ENCODE measurements around the gene MSL1.
A peak's percentile ranks its signal among the peaks of the same experiment; 100 is the strongest.
"Not testable (repeated sequence)": the region's sequence is repeated elsewhere in the genome, so short reads cannot be mapped to it uniquely, and the experiment has no call there.

Gene MSL1

GRCh38 chr17:40130352-40131042 lies 8.7 kb downstream of the MSL1 start:
- DNase-seq = no peak

- no peak for DNase-seq
These were observed 12.4 kb downstream of the MSL1 start for GRCh38 chr17:40134184-40134583.

GRCh38 chr17:40135817-40136216 lies 14.0 kb downstream of the MSL1 start:
- DNase-seq = no peak

GRCh38 chr17:40139566-40140058 lies 17.8 kb downstream of the MSL1 start:
- DNase-seq = no peak

DNA sequence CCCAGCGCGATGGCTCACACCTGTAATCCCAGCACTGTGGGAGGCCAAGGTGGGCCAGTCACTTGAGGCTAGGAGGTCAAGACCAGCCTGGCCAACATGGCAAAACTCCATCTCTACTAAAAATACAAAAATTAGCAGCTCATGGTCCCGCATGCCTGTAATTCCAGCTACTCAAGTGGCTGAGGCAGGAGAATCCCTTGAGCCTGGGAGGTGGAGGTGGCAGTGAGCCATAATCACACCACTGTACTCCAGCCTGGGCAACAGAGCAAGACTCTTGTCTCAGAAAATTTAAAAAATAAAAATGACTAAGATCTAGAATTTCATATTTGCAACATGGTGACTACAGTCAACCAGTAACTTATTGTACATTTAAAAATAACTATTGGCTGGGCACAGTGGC lies 21.4 kb downstream of the MSL1 start:
- not testable (repeated sequence) for DNase-seq

- no peak for DNase-seq
These were observed 23.7 kb downstream of the MSL1 start for GRCh38 chr17:40145476-40145875.

- no peak for DNase-seq
These were observed 26.8 kb downstream of the MSL1 start for GRCh38 chr17:40148527-40148926.

DNA sequence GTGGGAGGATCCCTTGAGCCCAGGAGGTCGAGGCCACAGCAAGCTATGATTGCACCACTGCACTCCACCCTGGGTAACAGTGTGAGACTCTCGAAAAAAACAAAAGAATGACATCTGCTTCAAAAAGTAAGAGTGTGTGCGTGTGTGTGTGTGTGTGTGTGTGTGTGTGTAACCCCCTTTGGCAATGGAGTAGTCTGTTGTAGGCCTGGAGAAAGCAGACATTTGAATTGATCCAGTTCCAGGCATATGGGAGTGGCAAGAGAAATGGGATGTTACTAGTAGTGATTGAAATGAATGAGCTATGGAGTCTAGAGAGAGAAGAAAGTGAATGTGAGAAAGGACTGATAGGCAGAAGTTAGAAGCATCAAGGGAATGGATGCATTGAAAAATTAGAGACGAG lies 28.5 kb downstream of the MSL1 start:
- DNase-seq = no peak

- DNase-seq = no peak
These were observed 29.7 kb downstream of the MSL1 start for GRCh38 chr17:40151414-40151963.

- DNase-seq = no peak
These were observed 31.9 kb downstream of the MSL1 start for GRCh38 chr17:40153603-40154236.

DNA sequence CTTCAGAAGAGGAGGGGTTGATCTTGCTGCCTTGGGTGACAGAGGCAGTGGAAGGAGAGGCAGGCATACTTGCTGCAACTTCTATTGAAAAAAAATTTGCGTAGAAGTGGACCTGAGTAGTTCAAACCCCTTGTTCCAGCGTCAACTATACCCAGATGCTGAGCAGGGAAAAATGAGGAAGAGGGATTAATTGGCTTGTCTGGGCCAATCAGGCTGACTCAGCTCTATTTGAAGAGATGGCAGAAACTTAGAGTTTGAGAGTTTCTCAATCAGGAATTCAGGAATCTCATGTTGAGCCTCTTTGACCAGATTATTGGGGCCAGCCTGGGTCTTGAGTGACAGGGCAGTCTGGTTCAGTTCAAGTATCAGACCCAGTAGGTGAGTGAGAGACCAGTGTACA lies 36.2 kb downstream of the MSL1 start:
- no peak for DNase-seq

- no peak for DNase-seq
These were observed 36.8 kb downstream of the MSL1 start for GRCh38 chr17:40158438-40159013.

- no peak for DNase-seq
These were observed 37.7 kb downstream of the MSL1 start for GRCh38 chr17:40159456-40159855.

- DNase-seq = no peak
These were observed 46.0 kb downstream of the MSL1 start for GRCh38 chr17:40167685-40168261.

GRCh38 chr17:40168262-40168832 lies 46.6 kb downstream of the MSL1 start:
- peak; percentile 45 for DNase-seq

DNA sequence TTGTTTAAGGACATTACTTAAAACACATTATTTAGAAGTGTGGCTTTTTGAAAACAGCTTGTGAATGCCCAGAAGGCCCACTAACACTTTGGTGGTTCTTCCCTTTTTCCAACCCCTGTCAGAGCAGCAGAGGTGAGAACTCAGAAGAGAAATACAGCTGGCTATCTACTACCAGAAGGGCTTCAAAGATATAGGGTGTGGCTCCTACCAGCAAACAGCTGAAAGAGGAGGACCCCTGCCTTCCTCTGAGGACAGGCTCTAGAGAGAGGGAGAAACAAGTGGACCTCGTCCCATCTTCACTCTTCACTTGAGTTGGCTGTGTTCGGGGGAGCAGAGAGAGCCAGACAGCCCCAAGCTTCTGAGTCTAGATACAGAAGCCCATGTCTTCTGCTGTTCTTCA lies 48.6 kb downstream of the MSL1 start:
- no peak for DNase-seq

- DNase-seq = no peak
These were observed 50.0 kb downstream of the MSL1 start for GRCh38 chr17:40171750-40172149.

GRCh38 chr17:40173091-40173777 lies 51.5 kb downstream of the MSL1 start:
- no peak for DNase-seq

- DNase-seq = no peak
These were observed 52.0 kb downstream of the MSL1 start for GRCh38 chr17:40173778-40174135.

GRCh38 chr17:40174514-40174913 lies 52.7 kb downstream of the MSL1 start:
- no peak for DNase-seq

GRCh38 chr17:40175928-40176753 lies 54.4 kb downstream of the MSL1 start:
- DNase-seq = peak; percentile 16

GRCh38 chr17:40176754-40177110 lies 55.0 kb downstream of the MSL1 start:
- DNase-seq = peak; percentile 96

All from NCI-H1105 treated with DMSO at 0.1 percent for 48 hours (cell line).